Fibroblast of lung (primary cell): ENCODE results near the gene JUNB. TPM values are rescaled to one million over a fixed set of nuclear protein-coding genes. Genes with fewer than 3 reads are reported as not detected.

Source experiments
- DNase-seq, 2 donors: peaks; one replicate each; pipeline versions ENCODE4 v3.0.0 to v3.0.0-alpha.2; 2010; ENCODE audit warnings: low read depth in 2 of 2
- H2AFZ ChIP-seq: 2 replicates; pipeline ENCODE4 v1.5.1; 2012; ENCODE audit warnings: low read length, control low read depth, inconsistent platforms
- H3K27ac ChIP-seq: 2 replicates; pipeline ENCODE4 v1.5.1; 2011; ENCODE audit warnings: low read length, control low read depth; ENCODE audit not compliant: insufficient read depth
- H3K27me3 ChIP-seq: 2 replicates; pipeline ENCODE4 v1.5.1; 2011; ENCODE audit warnings: mild to moderate bottlenecking, low read length; ENCODE audit not compliant: control insufficient read depth, insufficient read depth
- H3K36me3 ChIP-seq: 2 replicates; pipeline ENCODE4 v1.5.1; 2011; ENCODE audit warnings: low read length; ENCODE audit not compliant: control insufficient read depth, insufficient read depth
- H3K4me1 ChIP-seq: 2 replicates; pipeline ENCODE4 v1.5.1; 2011; ENCODE audit warnings: low read length; ENCODE audit not compliant: control insufficient read depth, insufficient read depth; ENCODE audit errors: extremely low read depth
- H3K4me2 ChIP-seq: 2 replicates; pipeline ENCODE4 v1.5.1; 2011; ENCODE audit warnings: low read length, control low read depth; ENCODE audit not compliant: insufficient read depth; ENCODE audit errors: extremely low read depth
- H3K4me3 ChIP-seq, 4 experiments: fragments of 200-600 bp in 1 of 4; sonication (generic) in 1 of 4; replicated peaks in 1 of 4; 2 replicates each; pipeline ENCODE4 v1.5.1; 2011 to 2016; ENCODE audit warnings: low read length in 4 of 4, low read depth in 3 of 4, mild to moderate bottlenecking in 3 of 4, control low read depth in 2 of 4, inconsistent platforms in 1 of 4, mixed read lengths in 1 of 4; ENCODE audit not compliant: insufficient read depth in 1 of 4; ENCODE audit errors: control extremely low read depth in 1 of 4
- H3K79me2 ChIP-seq: 2 replicates; pipeline ENCODE4 v1.5.1; 2012; ENCODE audit warnings: mild to moderate bottlenecking, low read length, inconsistent platforms; ENCODE audit not compliant: control insufficient read depth, insufficient read depth
- H3K9ac ChIP-seq: 2 replicates; pipeline ENCODE4 v1.5.1; 2011; ENCODE audit warnings: mild to moderate bottlenecking, low read length, control low read depth; ENCODE audit not compliant: insufficient read depth
- H3K9me3 ChIP-seq: 2 replicates; pipeline ENCODE4 v1.5.1; 2012; ENCODE audit warnings: low read depth, low read length; ENCODE audit not compliant: control insufficient read depth, insufficient read depth
- H4K20me1 ChIP-seq: 2 replicates; pipeline ENCODE4 v1.5.1; 2011; ENCODE audit warnings: low read length; ENCODE audit not compliant: control insufficient read depth, insufficient read depth; ENCODE audit errors: extremely low read depth
- CTCF ChIP-seq, 2 donors: IDR thresholded peaks in 1 of 2; conservative IDR thresholded peaks in 1 of 2; 1 replicate in 1 of 2; 2 replicates in 1 of 2; pipeline ENCODE4 v1.5.1; 2011 to 2012; ENCODE audit warnings: low read length in 2 of 2, control low read depth in 1 of 2, inconsistent platforms in 1 of 2, low read depth in 1 of 2, mild to moderate bottlenecking in 1 of 2
- EZH2 ChIP-seq: IDR thresholded peaks from 2 replicates; pipeline ENCODE4 v1.5.1; 2012; ENCODE audit warnings: low read length, control low read depth, mild to moderate bottlenecking; ENCODE audit errors: missing control alignments
- polyA plus RNA-seq, 2 donors: library from polyadenylated mRNA; depleted of rRNA in 1 of 2; stranded (reverse) in 1 of 2; unstranded in 1 of 2; fragments of >200 nt; gene quantifications; 2 replicates each; pipeline ENCODE4 v1.2.1, GENCODE V29; 2011 to 2012; ENCODE audit warnings: missing spikeins in 1 of 2
- total RNA-seq: library from RNA; depleted of rRNA; stranded (reverse); fragments of >200 nt; gene quantifications from 2 replicates; pipeline ENCODE4 v1.2.1, GENCODE V29; 2014

Gene JUNB
- total and polyA plus RNA-seq, 2 donors (not counting 1 experiment from before 2014, with no cell fraction given), result 20.2 to 108 TPM

GRCh38 chr19:12833418-12833737 lies 42.1 kb downstream of the JUNB start:
- H3K9ac ChIP-seq, result no peak overlapping the region
- no peaks in the 10 kb centered on the region for H3K9me3 ChIP-seq
- H3K4me2 ChIP-seq, result no peak overlapping the region
- H3K36me3 ChIP-seq, result no peaks in the 10 kb centered on the region
- H3K4me1 ChIP-seq, result peaks cover under 1% of the 10 kb centered on the region
- H3K27ac ChIP-seq, result no peak overlapping the region
- no peak for TF ChIP-seq EZH2
- no peak for TF ChIP-seq CTCF (conservative IDR thresholded peaks at IDR 0.05 in 1 of 2, IDR thresholded peaks at IDR 0.05 in 1 of 2; ENCODE audit: low read depth in 1 of 2, low read length in 2 of 2)
- DNase-seq, result no peak
- H4K20me1 ChIP-seq, result no peaks in the 10 kb centered on the region
- H3K4me3 ChIP-seq, result peak overlapping the region in 1 of 4 experiments; percentile 25
- H3K27me3 ChIP-seq, result peaks cover 48% of the 10 kb centered on the region
- no peaks in the 10 kb centered on the region for H3K79me2 ChIP-seq
- no peak overlapping the region for H2AFZ ChIP-seq

- Histone ChIP-seq H3K27me3 (peaks cover 53% of the 10 kb centered on the region), H3K27ac (no peak overlapping the region), H3K79me2 (no peaks in the 10 kb centered on the region), H3K36me3 (no peaks in the 10 kb centered on the region), H3K4me2 (peak overlapping the region; percentile 78), H3K4me3 (peak overlapping the region in 2 of 4 experiments; percentile 17 to 45), H2AFZ (no peak overlapping the region), H3K9me3 (no peaks in the 10 kb centered on the region), H4K20me1 (no peaks in the 10 kb centered on the region), H3K9ac (no peak overlapping the region), H3K4me1 (no peaks in the 10 kb centered on the region)
- no peak for TF ChIP-seq EZH2
- DNase-seq, result no peak
These were observed 42.7 kb downstream of the JUNB start for GRCh38 chr19:12833738-12834565.

GRCh38 chr19:12834566-12834943 lies 43.3 kb downstream of the JUNB start, which contains the start of gene RTBDN:
Gene RTBDN, minus strand, starts transcription at chr19:12834579. Its CDS starts 4,600 bp downstream, at chr19:12829979.
- no peak within 1 kb of the TSS for H2AFZ ChIP-seq
- TF ChIP-seq EZH2, result no peak
- TF ChIP-seq CTCF (conservative IDR thresholded peaks at IDR 0.05 in 1 of 2, IDR thresholded peaks at IDR 0.05 in 1 of 2; ENCODE audit: low read depth in 1 of 2, low read length in 2 of 2), result no peak
- H3K79me2 ChIP-seq, result no peaks in the 10 kb centered on the region
- no peak within 1 kb of the TSS for H3K9ac ChIP-seq
- peak within 1 kb of the TSS; percentile 78 for H3K4me2 ChIP-seq
- no peak for DNase-seq
- no peak within 1 kb of the TSS for H3K27ac ChIP-seq
- no peaks in the 10 kb centered on the region for H3K4me1 ChIP-seq
- H3K27me3 ChIP-seq, result peaks cover 59% of the 10 kb centered on the region
- H3K4me3 ChIP-seq, result peak within 1 kb of the TSS in 3 of 4 experiments; percentile 17 to 45 (median 25)
- H3K36me3 ChIP-seq, result no peaks in the 10 kb centered on the region
- no peaks in the 10 kb centered on the region for H3K9me3 ChIP-seq
- H4K20me1 ChIP-seq, result no peaks in the 10 kb centered on the region
